Sciatic nerve (tissue), 2 donors: ENCODE results near the gene CIART. TPM values are rescaled to one million over a fixed set of nuclear protein-coding genes. Genes with fewer than 3 reads are reported as not detected.

ENCODE experiments used
- ATAC-seq: fragments of 200-7000 bp; cut with Tn5 transposase; one replicate; pipeline ENCODE4 v1.9.1; 2020; ENCODE audit warnings: mild to moderate bottlenecking, moderate library complexity
- DNase-seq: peaks from one replicate; pipeline ENCODE4 v3.0.0-alpha.2; 2020; ENCODE audit warnings: low spot score
- intact Hi-C: fragments of 100-400 bp; cut with DNase I; formaldehyde crosslinking; loops from one replicate; pipeline ENCODE4 v1.14.2; 2022
- total RNA-seq: library from RNA; stranded (reverse); fragmentation: NEBNext Ultra II Directional; extraction: Animal tissue kit (Norgen Biotek cat#: 25700); gene quantifications from one replicate; pipeline ENCODE4 v1.2.1, GENCODE V29; 2021
- donor health status: DM: no; HTN: no; CAD: no.
- donor health status: DM: no; HTN: no; CAD: no.

The CIART gene
- total RNA-seq, 1 donor from 2014 or later, result 5.7 TPM

GRCh38 chr1:150259758-150260669 lies 22.3 kb upstream of the CIART start:
- intact Hi-C loops, result no loop called here
- ATAC-seq (peak; percentile 36), DNase-seq (peak; percentile 58)

- DNase-seq (no peak), ATAC-seq (no peak)
- intact Hi-C loops, result no loop called here
Observed at GRCh38 chr1:150261367-150261766, 21.0 kb upstream of the CIART start.

GRCh38 chr1:150262388-150263320 lies 19.7 kb upstream of the CIART start:
- no peak for ATAC-seq
- intact Hi-C loops, result no loop called here
- no peak for DNase-seq

GRCh38 chr1:150263549-150263948 lies 18.8 kb upstream of the CIART start:
- DNase-seq, result no peak
- intact Hi-C loops, result no loop called here
- no peak for ATAC-seq

- ATAC-seq, result no peak
- intact Hi-C loops, result no loop called here
Observed at GRCh38 chr1:150267896-150268295, 14.5 kb upstream of the CIART start.

GRCh38 chr1:150268340-150268704 lies 14.0 kb upstream of the CIART start:
- DNase-seq (no peak), ATAC-seq (peak; percentile 56)
- intact Hi-C loops, result no loop called here

More at GRCh38 chr1:150267896-150268295, 14.5 kb upstream of the CIART start:
- no peak for DNase-seq

- intact Hi-C loops, result no loop called here
- peak; percentile 97 for DNase-seq
- ATAC-seq, result peak; percentile 98
Observed at GRCh38 chr1:150268705-150269403, 13.5 kb upstream of the CIART start, which contains the start of gene APH1A. APH1A (minus strand) TSS chr1:150269016; CDS start chr1:150268810, 206 bp downstream.

GRCh38 chr1:150269451-150269850 lies 12.9 kb upstream of the CIART start:
- no peak for DNase-seq
- intact Hi-C loops, result no loop called here
- no peak for ATAC-seq

GRCh38 chr1:150271291-150271959 lies 10.9 kb upstream of the CIART start:
- intact Hi-C loops, result no loop called here
- DNase-seq, result no peak
- no peak for ATAC-seq

- intact Hi-C loops, result no loop called here
- ATAC-seq, result no peak
- DNase-seq, result no peak
Observed at GRCh38 chr1:150273311-150273710, 9.0 kb upstream of the CIART start.

- intact Hi-C loops, result loop anchor here (2.0 kb wide), 1 partner anchor 25 kb away; no protein-coding TSS in a partner anchor
- no peak for ATAC-seq
- no peak for DNase-seq
Observed at GRCh38 chr1:150280138-150280707, 2.1 kb upstream of the CIART start.

GRCh38 chr1:150281221-150281757 lies 1.1 kb upstream of the CIART start:
- intact Hi-C loops, result loop anchor here (2.0 kb wide), 1 partner anchor 26 kb away; no protein-coding TSS in a partner anchor
- ATAC-seq (peak; percentile 75), DNase-seq (peak; percentile 85)

GRCh38 chr1:150282558-150282958 lies 204 bp downstream of the CIART start:
- DNase-seq (no peak), ATAC-seq (peak; percentile 25)
- intact Hi-C loops, result no loop called here

GRCh38 chr1:150283260-150283659 lies 906 bp downstream of the CIART start:
- ATAC-seq (no peak), DNase-seq (no peak)
- intact Hi-C loops, result no loop called here

- intact Hi-C loops, result no loop called here
- DNase-seq (no peak), ATAC-seq (no peak)
Observed at GRCh38 chr1:150288382-150288781, 6.0 kb downstream of the CIART start.

GRCh38 chr1:150288822-150289221 lies 6.5 kb downstream of the CIART start:
- ATAC-seq, result no peak
- intact Hi-C loops, result no loop called here
- DNase-seq, result no peak

- DNase-seq (peak; percentile 92), ATAC-seq (peak; percentile 99)
- intact Hi-C loops, result no loop called here
Observed at GRCh38 chr1:150293433-150294253, 11.3 kb downstream of the CIART start, which contains the start of gene MRPS21. MRPS21 (plus strand) TSS chr1:150293861; CDS start chr1:150294367, 506 bp downstream.
